ENCODE data around the gene NDUFV3.
"Not testable (repeated sequence)": the region's sequence is repeated elsewhere in the genome, so short reads cannot be mapped to it uniquely, and the experiment has no call there.

NDUFV3 gene

GRCh38 chr21:42956824-42957630, 63.9 kb downstream of the NDUFV3 start:
- Histone ChIP-seq H3K4me2 (ENCODE audit: low read length) (no peak overlapping the region), H3K4me1 (ENCODE audit: control insufficient read depth, low read length) (no peaks in the 10 kb centered on the region), H3F3A (ENCODE audit: control insufficient read depth, insufficient read depth) (no peaks in the 10 kb centered on the region), H3K9me3 (ENCODE audit: control insufficient read depth, insufficient read depth, low read length) (no peaks in the 10 kb centered on the region), H3K9me2 (replicated peaks; ENCODE audit: control insufficient read depth, low read length) (no peaks in the 10 kb centered on the region), H3K4me3 (ENCODE audit: low read length) (no peak overlapping the region), H3K27ac (ENCODE audit: low read depth, low read length) (no peak overlapping the region), H3K27me3 (ENCODE audit: control insufficient read depth, low read length) (no peaks in the 10 kb centered on the region), H3K36me3 (ENCODE audit: control insufficient read depth, low read length) (no peaks in the 10 kb centered on the region), H4K20me1 (ENCODE audit: control insufficient read depth, insufficient read depth, low read depth, low read length) (no peaks in the 10 kb centered on the region), H3K79me2 (ENCODE audit: control insufficient read depth, low read length) (no peaks in the 10 kb centered on the region)
- TF ChIP-seq EZH2phosphoT487 (IDR thresholded peaks at IDR 0.05; ENCODE audit: borderline replicate concordance, low read length), result no peak
- TF ChIP-seq CTCF (IDR thresholded peaks at IDR 0.05; ENCODE audit: low read depth, low read length, poor library complexity, severe bottlenecking), result no peak

GRCh38 chr21:42958122-42958521, 65.0 kb downstream of the NDUFV3 start:
- H3K4me3 ChIP-seq (ENCODE audit: low read length), result not testable (repeated sequence)

GRCh38 chr21:42959728-42960127, 66.6 kb downstream of the NDUFV3 start:
- no peak overlapping the region for H3K27ac ChIP-seq (ENCODE audit: low read depth, low read length)
- no peaks in the 10 kb centered on the region for H3K9me3 ChIP-seq (ENCODE audit: control insufficient read depth, insufficient read depth, low read length)
- H3K4me1 ChIP-seq (ENCODE audit: control insufficient read depth, low read length), result no peaks in the 10 kb centered on the region
- no peaks in the 10 kb centered on the region for H3K36me3 ChIP-seq (ENCODE audit: control insufficient read depth, low read length)
- TF ChIP-seq EZH2phosphoT487 (IDR thresholded peaks at IDR 0.05; ENCODE audit: borderline replicate concordance, low read length) (no peak), CTCF (IDR thresholded peaks at IDR 0.05; ENCODE audit: low read depth, low read length, poor library complexity, severe bottlenecking) (no peak)
- H3K9me2 ChIP-seq (replicated peaks; ENCODE audit: control insufficient read depth, low read length), result no peaks in the 10 kb centered on the region
- H3K4me3 ChIP-seq (ENCODE audit: low read length), result no peak overlapping the region
- no peaks in the 10 kb centered on the region for H3K27me3 ChIP-seq (ENCODE audit: control insufficient read depth, low read length)
- no peaks in the 10 kb centered on the region for H3F3A ChIP-seq (ENCODE audit: control insufficient read depth, insufficient read depth)
- H4K20me1 ChIP-seq (ENCODE audit: control insufficient read depth, insufficient read depth, low read depth, low read length), result no peaks in the 10 kb centered on the region
- H3K4me2 ChIP-seq (ENCODE audit: low read length), result no peak overlapping the region
- no peaks in the 10 kb centered on the region for H3K79me2 ChIP-seq (ENCODE audit: control insufficient read depth, low read length)

More at GRCh38 chr21:42958122-42958521, 65.0 kb downstream of the NDUFV3 start:
- not testable (repeated sequence) for H3K79me2 ChIP-seq (ENCODE audit: control insufficient read depth, low read length); H3F3A ChIP-seq (ENCODE audit: control insufficient read depth, insufficient read depth); H3K9me3 ChIP-seq (ENCODE audit: control insufficient read depth, insufficient read depth, low read length); H3K27me3 ChIP-seq (ENCODE audit: control insufficient read depth, low read length); H3K27ac ChIP-seq (ENCODE audit: low read depth, low read length); H3K9me2 ChIP-seq (replicated peaks; ENCODE audit: control insufficient read depth, low read length); H4K20me1 ChIP-seq (ENCODE audit: control insufficient read depth, insufficient read depth, low read depth, low read length); H3K4me1 ChIP-seq (ENCODE audit: control insufficient read depth, low read length); H3K36me3 ChIP-seq (ENCODE audit: control insufficient read depth, low read length); H3K4me2 ChIP-seq (ENCODE audit: low read length)

- no peak for TF ChIP-seq EZH2phosphoT487 (IDR thresholded peaks at IDR 0.05; ENCODE audit: borderline replicate concordance, low read length)
- no peak for TF ChIP-seq CTCF (IDR thresholded peaks at IDR 0.05; ENCODE audit: low read depth, low read length, poor library complexity, severe bottlenecking)
- Histone ChIP-seq H3K36me3 (ENCODE audit: control insufficient read depth, low read length) (no peaks in the 10 kb centered on the region), H3K4me2 (ENCODE audit: low read length) (no peak overlapping the region), H4K20me1 (ENCODE audit: control insufficient read depth, insufficient read depth, low read depth, low read length) (no peaks in the 10 kb centered on the region), H3K27me3 (ENCODE audit: control insufficient read depth, low read length) (no peaks in the 10 kb centered on the region), H3K9me3 (ENCODE audit: control insufficient read depth, insufficient read depth, low read length) (no peaks in the 10 kb centered on the region), H3K4me1 (ENCODE audit: control insufficient read depth, low read length) (no peaks in the 10 kb centered on the region), H3F3A (ENCODE audit: control insufficient read depth, insufficient read depth) (no peaks in the 10 kb centered on the region), H3K79me2 (ENCODE audit: control insufficient read depth, low read length) (no peaks in the 10 kb centered on the region), H3K4me3 (ENCODE audit: low read length) (no peak overlapping the region), H3K9me2 (replicated peaks; ENCODE audit: control insufficient read depth, low read length) (no peaks in the 10 kb centered on the region), H3K27ac (ENCODE audit: low read depth, low read length) (no peak overlapping the region)
These were observed 69.4 kb downstream of the NDUFV3 start for GRCh38 chr21:42962380-42963007.
